ENCODE data around the gene CCDC86.

CCDC86 gene

DNA sequence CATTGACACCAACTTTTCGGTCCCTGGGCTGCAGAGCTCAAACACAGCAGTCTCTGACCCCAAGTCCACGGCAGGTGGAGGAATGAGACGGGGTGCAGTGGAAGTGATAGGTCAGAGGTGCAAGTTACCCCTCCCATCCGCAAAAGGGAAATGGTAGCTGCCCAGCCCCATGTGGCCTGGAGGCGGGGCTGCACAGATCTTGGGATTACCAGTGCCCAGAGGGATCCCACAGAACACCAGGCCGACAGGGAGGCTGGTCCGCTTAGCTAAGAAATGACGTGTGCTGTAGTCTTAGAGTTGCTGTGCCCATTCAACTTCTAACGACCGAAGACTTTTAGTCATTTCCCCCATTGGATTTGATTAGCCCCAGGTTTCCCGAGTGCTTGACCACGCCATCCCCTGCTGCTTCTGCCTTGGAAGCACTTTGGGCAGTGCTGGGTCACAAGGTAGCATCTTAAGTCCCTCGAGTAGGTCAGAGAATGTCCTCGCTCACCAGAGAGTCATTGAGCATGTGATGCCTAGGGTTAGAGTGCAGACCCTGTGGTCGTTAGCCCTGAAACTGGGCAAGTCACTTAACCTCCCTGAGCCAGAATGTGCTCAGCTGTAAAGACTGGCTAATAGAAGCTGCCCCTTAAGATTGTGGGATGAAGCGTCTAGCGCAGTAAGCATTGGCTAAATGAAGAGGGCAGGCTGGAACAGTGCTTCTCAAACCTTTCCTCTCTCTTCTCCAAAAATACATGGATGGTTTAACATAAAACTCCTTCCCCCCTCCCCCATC is 9.6 kb downstream of the CCDC86 start:
- H4K20me1 ChIP-seq, result peaks cover 31% of the 10 kb centered on the region
- TF ChIP-seq Cebpa-rat (IDR thresholded peaks at IDR 0.05), result no peak
- H3K9me3 ChIP-seq, result peaks cover 10% of the 10 kb centered on the region; the same call in 1 of the 2 replicates
- H3K4me3 ChIP-seq, result no peak overlapping the region
- H3K36me3 ChIP-seq, result peaks cover 59% of the 10 kb centered on the region
- no peak overlapping the region for H3K4me2 ChIP-seq
- no peak overlapping the region for H3K27ac ChIP-seq
- no peak overlapping the region; the same call in 1 of the 2 replicates for H3K9ac ChIP-seq
- H3K4me1 ChIP-seq, result peaks cover 69% of the 10 kb centered on the region
- no peaks in the 10 kb centered on the region for H3K27me3 ChIP-seq

DNA sequence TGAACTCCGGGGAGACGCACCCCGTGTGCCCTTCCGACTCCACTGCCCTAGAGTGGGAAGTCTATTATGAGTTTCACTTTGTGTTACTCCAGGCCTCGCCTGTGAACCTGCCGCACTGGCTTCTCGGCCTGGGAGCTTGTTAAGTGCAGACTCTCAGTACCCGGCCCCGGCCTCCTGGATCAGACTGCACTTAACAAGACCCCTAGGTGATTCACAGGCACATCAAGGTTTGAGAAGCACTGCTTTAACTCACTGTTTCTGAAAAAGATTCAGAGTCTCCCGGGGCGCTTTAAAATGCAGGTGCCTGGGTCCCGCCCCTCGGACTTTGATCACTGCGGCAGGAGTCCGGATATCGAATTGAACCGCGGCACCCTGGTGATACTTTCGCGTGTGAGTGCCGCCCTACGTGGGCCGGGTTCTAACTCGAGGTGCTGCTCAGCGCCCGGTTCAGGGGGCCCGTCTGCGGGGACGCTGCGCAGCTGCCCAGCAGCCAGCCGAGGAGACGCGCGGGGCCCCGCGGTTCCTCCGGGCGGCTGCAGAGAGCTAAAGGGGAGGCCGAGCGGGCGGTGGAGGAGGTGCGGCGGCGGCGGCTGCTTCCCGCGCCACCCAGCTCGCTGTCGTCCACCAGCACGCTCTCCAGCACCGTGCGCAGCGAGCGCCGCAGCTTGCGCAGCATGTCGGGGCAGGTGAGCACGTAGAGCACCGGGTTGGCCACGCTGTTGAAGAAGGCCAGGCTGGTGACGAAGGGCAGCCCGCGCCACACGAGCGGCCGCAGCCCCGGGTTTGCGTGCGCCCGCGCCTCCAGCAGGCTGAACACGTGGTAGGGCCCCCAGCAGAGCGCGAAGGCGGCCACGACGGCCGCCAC is 10.4 kb downstream of the CCDC86 start:
- TF ChIP-seq Cebpa-rat (IDR thresholded peaks at IDR 0.05), result no peak
- H3K9ac ChIP-seq, result no peak overlapping the region
- H4K20me1 ChIP-seq, result peaks cover 24% of the 10 kb centered on the region
- no peak overlapping the region for H3K4me3 ChIP-seq
- H3K36me3 ChIP-seq, result peaks cover 57% of the 10 kb centered on the region
- no peaks in the 10 kb centered on the region for H3K27me3 ChIP-seq
- no peak overlapping the region for H3K4me2 ChIP-seq
- H3K4me1 ChIP-seq, result peaks cover 69% of the 10 kb centered on the region
- H3K27ac ChIP-seq, result no peak overlapping the region
- H3K9me3 ChIP-seq, result peaks cover 10% of the 10 kb centered on the region; the same call in 1 of the 2 replicates

DNA sequence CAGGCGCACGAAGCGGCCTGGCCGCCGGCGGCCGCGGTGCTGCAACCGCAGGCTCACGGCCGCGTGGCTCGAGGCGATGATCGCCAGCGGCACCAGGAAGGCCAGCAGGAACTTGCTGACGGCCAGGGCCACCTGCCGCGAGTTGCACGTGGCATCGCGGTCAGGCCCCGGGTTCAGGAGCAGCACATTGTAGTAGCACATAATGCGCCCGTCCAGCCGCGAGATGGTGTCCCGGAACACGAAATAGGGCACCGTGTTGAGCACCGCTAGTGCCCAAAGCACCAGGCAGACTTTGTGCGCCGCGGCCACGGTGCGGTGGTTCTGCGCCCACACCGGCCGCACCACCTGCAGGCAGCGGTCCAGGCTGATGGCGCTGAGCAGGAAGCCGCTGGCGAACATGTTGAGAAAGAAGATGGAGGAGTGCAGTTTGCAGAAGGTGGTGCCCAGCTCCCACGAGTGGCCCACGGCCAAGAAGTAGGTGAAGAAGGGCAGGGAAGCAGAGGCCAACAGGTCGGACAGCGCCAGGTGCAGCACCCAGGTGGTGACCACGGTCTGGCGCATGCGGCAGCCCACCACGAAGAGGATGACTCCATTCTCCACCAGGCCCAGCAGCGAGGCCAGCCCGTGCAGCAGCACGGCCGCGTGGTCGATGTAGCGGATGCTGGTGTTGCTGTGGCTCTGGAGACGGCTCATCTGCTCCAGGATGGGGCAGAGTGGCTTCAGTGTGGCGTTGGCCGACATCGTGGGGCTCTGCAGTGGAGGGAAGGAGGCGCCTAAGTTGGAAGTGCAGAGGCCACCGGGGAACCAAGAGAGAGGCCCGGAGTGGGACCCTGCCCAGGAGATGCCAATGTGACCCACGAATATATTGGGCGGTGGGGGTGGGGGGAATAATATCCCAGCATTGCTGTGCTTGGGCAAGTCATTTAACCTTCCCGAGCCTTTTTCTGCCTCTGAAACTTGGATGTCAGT is 11.4 kb downstream of the CCDC86 start:
- H3K4me3 ChIP-seq, result no peak overlapping the region
- H3K36me3 ChIP-seq, result peaks cover 53% of the 10 kb centered on the region
- TF ChIP-seq Cebpa-rat (IDR thresholded peaks at IDR 0.05), result no peak
- H3K27me3 ChIP-seq, result no peaks in the 10 kb centered on the region
- peaks cover 69% of the 10 kb centered on the region for H3K4me1 ChIP-seq
- H3K9me3 ChIP-seq, result peaks cover 10% of the 10 kb centered on the region; the same call in 1 of the 2 replicates
- H4K20me1 ChIP-seq, result peaks cover 14% of the 10 kb centered on the region
- no peak overlapping the region for H3K9ac ChIP-seq
- peak overlapping the region; percentile 83 for H3K27ac ChIP-seq
- peak overlapping the region; percentile 92 for H3K4me2 ChIP-seq

DNA sequence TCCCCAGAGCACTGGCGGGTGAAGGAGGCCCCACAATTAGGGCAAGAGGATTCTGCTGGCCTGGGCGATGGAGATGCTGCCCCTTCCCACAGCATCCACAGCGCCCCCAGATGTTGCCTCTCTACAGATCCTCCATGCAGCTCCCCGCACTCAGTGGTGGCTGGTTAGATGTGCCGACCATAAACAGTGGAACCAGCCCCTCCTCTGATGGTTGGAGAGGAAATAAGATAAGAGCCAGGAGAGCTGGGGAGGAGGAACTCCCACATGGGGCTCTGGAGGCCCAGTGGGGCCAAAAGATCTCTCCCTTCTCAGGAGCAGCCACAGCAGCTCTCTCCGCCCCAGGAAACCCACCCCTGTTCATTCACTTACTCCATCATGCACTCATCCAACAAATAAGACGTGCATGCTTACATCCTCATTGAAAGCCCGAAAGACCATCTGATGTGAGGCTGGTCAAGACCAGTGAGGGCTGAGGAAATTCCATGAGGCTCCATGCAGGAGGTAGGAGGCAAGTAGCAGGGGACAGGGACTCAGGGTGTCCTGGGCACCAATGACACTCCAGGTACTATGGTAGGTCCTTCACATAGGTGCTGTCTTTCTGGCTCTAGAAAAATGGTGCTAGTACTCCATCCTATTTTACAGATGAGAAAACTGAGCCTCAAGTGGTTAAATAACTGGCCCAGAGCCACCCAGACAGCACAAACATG is 12.4 kb downstream of the CCDC86 start:
- Histone ChIP-seq H3K9me3 (peaks cover 10% of the 10 kb centered on the region; the same call in 1 of the 2 replicates), H3K4me1 (peaks cover 69% of the 10 kb centered on the region), H3K4me2 (peak overlapping the region; percentile 92), H3K36me3 (peaks cover 43% of the 10 kb centered on the region), H3K9ac (0 out of 2 replicates have a peak overlapping the region, but pooled peaks have one; percentile 66), H3K27ac (peak overlapping the region; percentile 83), H3K4me3 (0 out of 2 replicates have a peak overlapping the region, but pooled peaks have one; percentile 9), H4K20me1 (peaks cover 4% of the 10 kb centered on the region; the same call in 1 of the 2 replicates), H3K27me3 (no peaks in the 10 kb centered on the region)
- no peak for TF ChIP-seq Cebpa-rat (IDR thresholded peaks at IDR 0.05)

DNA sequence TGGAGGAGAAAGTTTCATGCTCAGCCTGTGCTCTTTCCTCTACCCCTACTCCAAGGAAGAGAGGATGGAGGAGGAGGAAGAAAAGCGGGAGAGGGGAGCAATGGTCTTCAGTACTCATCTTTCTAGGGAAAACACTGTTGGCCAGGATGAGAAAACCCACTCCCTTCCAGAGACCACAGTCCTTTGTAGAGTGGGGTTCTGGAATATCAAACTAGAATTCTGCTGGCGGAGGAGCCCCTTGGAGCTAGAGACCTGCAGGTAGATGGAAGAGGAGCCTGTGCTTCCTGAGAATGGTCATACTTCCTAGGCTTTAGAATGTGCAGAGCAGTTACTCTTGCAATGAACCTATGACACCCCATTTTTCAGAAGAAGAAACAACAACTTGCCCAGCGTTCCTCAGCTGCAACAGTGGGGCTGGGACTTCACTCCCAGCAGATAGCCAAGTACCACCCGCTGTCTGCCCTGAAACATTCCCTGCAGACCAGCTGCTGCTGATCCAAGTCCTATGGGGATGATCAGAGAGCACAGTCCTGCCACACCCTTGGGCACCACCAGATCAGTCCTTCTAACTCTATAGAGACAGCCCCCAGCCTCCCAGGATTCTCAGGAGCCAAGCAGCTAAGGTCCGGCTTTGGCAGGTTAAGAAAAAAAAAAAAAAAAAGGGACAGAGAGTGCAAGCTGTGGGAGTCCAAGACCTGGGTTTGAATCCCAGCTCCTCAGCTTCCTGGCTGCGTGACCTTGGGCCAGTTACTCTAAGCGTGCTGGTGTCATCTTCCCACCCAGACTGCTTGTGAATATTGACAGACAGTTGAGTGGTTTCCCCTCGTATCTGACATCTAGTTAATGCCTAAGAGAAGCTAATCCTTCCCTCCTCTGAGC is 13.2 kb downstream of the CCDC86 start:
- 0 out of 2 replicates have a peak overlapping the region, but pooled peaks have one; percentile 25 for H3K4me3 ChIP-seq
- peak overlapping the region; percentile 66 for H3K9ac ChIP-seq
- H3K27me3 ChIP-seq, result no peaks in the 10 kb centered on the region
- H3K4me2 ChIP-seq, result peak overlapping the region; percentile 92
- peaks cover 35% of the 10 kb centered on the region for H3K36me3 ChIP-seq
- H3K27ac ChIP-seq, result peak overlapping the region; percentile 83
- peaks cover 10% of the 10 kb centered on the region; the same call in 1 of the 2 replicates for H3K9me3 ChIP-seq
- H4K20me1 ChIP-seq, result no peaks in the 10 kb centered on the region
- no peak for TF ChIP-seq Cebpa-rat (IDR thresholded peaks at IDR 0.05)
- H3K4me1 ChIP-seq, result peaks cover 73% of the 10 kb centered on the region

DNA sequence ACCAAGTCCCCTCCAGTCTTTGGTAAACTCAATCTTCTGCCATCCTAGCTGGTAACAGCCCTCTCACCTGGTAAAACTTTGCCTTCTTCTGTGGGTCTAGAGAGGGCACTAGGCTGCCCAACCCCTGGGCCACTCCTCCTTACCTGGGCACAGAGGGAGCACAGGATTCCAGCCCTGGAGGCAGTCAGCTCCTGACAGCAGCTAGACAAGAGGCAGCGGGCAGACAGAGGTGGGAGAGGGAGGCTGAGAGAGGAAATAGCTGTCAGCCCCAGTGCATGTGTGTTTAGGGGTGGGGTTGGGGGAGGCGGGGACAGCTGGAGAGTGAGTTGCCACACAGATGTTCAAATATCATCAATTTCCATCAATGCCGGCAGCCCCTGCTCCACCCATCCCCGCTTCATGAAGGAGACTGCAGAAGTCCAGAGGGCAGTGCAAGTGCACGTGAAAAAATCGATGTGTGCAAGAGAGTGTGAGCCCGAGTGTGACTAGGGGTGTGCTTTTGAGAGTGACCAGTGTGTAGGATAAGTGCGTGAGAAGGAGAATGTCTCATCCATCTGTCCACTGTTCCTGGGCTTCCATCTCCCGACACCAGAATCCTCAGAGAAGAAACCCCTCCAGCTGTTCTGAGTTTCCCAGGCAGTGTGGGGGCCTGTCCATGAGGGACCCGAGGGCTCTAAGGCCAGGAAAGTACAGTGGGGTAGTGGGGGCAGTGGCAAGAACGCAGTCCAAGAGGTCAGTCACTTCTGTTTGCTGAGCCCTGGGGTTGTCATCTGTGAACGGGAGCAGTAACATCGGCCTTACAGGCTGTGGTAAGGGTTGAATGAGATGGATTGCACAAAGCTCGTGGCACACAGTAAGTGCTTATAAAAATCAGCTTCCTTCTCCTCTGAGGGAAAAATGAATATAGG is 14.1 kb downstream of the CCDC86 start, which contains the start of gene PTGDR2:
TSS of gene PTGDR2 (minus strand) at position 225 of the 908 bp plus-strand sequence. CDS start 2,228 bp downstream, outside the sequence.
- Histone ChIP-seq H3K36me3 (peaks cover 26% of the 10 kb centered on the region), H3K27ac (peak within 1 kb of the TSS; percentile 83), H3K27me3 (no peaks in the 10 kb centered on the region), H3K4me2 (peak within 1 kb of the TSS; percentile 92), H3K4me3 (0 out of 2 replicates have a peak within 1 kb of the TSS, but pooled peaks have one; percentile 25), H4K20me1 (no peaks in the 10 kb centered on the region), H3K9ac (peak within 1 kb of the TSS; percentile 66), H3K9me3 (peaks cover 10% of the 10 kb centered on the region; the same call in 1 of the 2 replicates), H3K4me1 (peaks cover 81% of the 10 kb centered on the region)
- no peak for TF ChIP-seq Cebpa-rat (IDR thresholded peaks at IDR 0.05)
